ENCODE data around the gene HDLBP. TPM values are rescaled to one million over a fixed set of nuclear protein-coding genes. Genes with fewer than 3 reads are reported as not detected.

The HDLBP gene
- 306 and 312 TPM in 2 replicates for total RNA-seq (2014; rRNA removed; shearing (Covaris generic))
- polyA plus RNA-seq (2016; fragmentation: Nextera tagmentation; extraction: Ambion mirVana), result 218 and 230 TPM in 2 replicates
- long read RNA-seq, full-length matches to known transcripts, result 7 of 84 reads
- long read RNA-seq, partial matches to known transcripts, result 74 of 84 reads
- long read RNA-seq, other reads (novel, unspliced or antisense), result 3 of 84 reads

GRCh38 chr2:241315093-241315878 is at the start of gene HDLBP:
HDLBP (minus strand) TSS chr2:241315672; CDS start chr2:241266869, 48,803 bp downstream.
- peaks cover 23% of the 10 kb centered on the region for H3K36me3 Mint-ChIP-seq (ENCODE audit: low read depth)
- peak within 1 kb of the TSS; percentile 99 for H3K4me3 Mint-ChIP-seq
- ATAC-seq (peak; percentile 88), DNase-seq (ENCODE audit: low spot score) (peak; percentile 99)
- Histone ChIP-seq H3K79me2 (replicated peaks; ENCODE audit: insufficient read depth) (peaks cover 90% of the 10 kb centered on the region), H3K27me3 (ENCODE audit: insufficient read depth) (no peaks in the 10 kb centered on the region), H3K4me3 (peak within 1 kb of the TSS; percentile 84), H3K36me3 (ENCODE audit: insufficient read depth) (no peaks in the 10 kb centered on the region), H3K9me2 (ENCODE audit: insufficient read depth) (no peaks in the 10 kb centered on the region), H3F3A (replicated peaks; ENCODE audit: low read depth) (no peaks in the 10 kb centered on the region), H2AFZ (peak within 1 kb of the TSS; percentile 53; the same call in 1 of the 2 replicates), H3K27ac (ENCODE audit: low read depth) (peak within 1 kb of the TSS; percentile 99), H4K20me1 (replicated peaks; ENCODE audit: insufficient read depth) (peaks cover 32% of the 10 kb centered on the region), H3K4me2 (peak within 1 kb of the TSS; percentile 84), H3K4me1 (ENCODE audit: insufficient read depth) (peaks cover 38% of the 10 kb centered on the region)
- peaks cover 49% of the 10 kb centered on the region for H3K4me1 Mint-ChIP-seq
- peaks cover 7% of the 10 kb centered on the region for H3K27me3 Mint-ChIP-seq (ENCODE audit: insufficient read depth, low read depth, poor library complexity)
- TF ChIP-seq EZH2 (IDR thresholded peaks at IDR 0.05; ENCODE audit: low read depth, unreplicated experiment) (no peak), CREB1 (CRISPR knock-in tag; IDR thresholded peaks at IDR 0.05; ENCODE audit: low read depth) (peak; percentile 83), REST (IDR thresholded peaks at IDR 0.05; ENCODE audit: unreplicated experiment) (no peak), EZH2phosphoT487 (IDR thresholded peaks at IDR 0.05; ENCODE audit: unreplicated experiment) (no peak), POLR2AphosphoS5 (IDR thresholded peaks at IDR 0.05; ENCODE audit: low read depth) (peak; percentile 63), CTCF (conservative IDR thresholded peaks at IDR 0.05; ENCODE audit: low read depth in 2 of 2) (peak; percentile 31 to 59; a peak in 2 of 4 replicates), ZNF331 (CRISPR knock-in tag; IDR thresholded peaks at IDR 0.05; ENCODE audit: low read depth) (no peak)
- H3K27ac Mint-ChIP-seq, result peak within 1 kb of the TSS; percentile 100
- H3K9me3 Mint-ChIP-seq, result no peaks in the 10 kb centered on the region

- ATAC-seq (no peak), DNase-seq (ENCODE audit: low spot score) (no peak)
- Histone ChIP-seq H3K4me2 (no peak overlapping the region), H3K36me3 (ENCODE audit: insufficient read depth) (no peaks in the 10 kb centered on the region), H3K79me2 (replicated peaks; ENCODE audit: insufficient read depth) (peaks cover 80% of the 10 kb centered on the region), H3F3A (replicated peaks; ENCODE audit: low read depth) (no peaks in the 10 kb centered on the region), H3K9me2 (ENCODE audit: insufficient read depth) (no peaks in the 10 kb centered on the region), H3K27me3 (ENCODE audit: insufficient read depth) (no peaks in the 10 kb centered on the region), H2AFZ (no peak overlapping the region), H4K20me1 (replicated peaks; ENCODE audit: insufficient read depth) (peaks cover 22% of the 10 kb centered on the region), H3K4me3 (no peak overlapping the region), H3K27ac (ENCODE audit: low read depth) (no peak overlapping the region), H3K4me1 (ENCODE audit: insufficient read depth) (peaks cover 16% of the 10 kb centered on the region)
- no peak overlapping the region for H3K27ac Mint-ChIP-seq
- H3K4me1 Mint-ChIP-seq, result peaks cover 27% of the 10 kb centered on the region
- H3K9me3 Mint-ChIP-seq, result no peaks in the 10 kb centered on the region
- H3K36me3 Mint-ChIP-seq (ENCODE audit: low read depth), result no peaks in the 10 kb centered on the region
- no peaks in the 10 kb centered on the region for H3K27me3 Mint-ChIP-seq (ENCODE audit: insufficient read depth, low read depth, poor library complexity)
- no peak overlapping the region for H3K4me3 Mint-ChIP-seq
- TF ChIP-seq EZH2phosphoT487 (IDR thresholded peaks at IDR 0.05; ENCODE audit: unreplicated experiment), result no peak
- TF ChIP-seq REST (IDR thresholded peaks at IDR 0.05; ENCODE audit: unreplicated experiment), result no peak
- TF ChIP-seq CTCF (conservative IDR thresholded peaks at IDR 0.05; ENCODE audit: low read depth in 2 of 2), result no peak
- no peak for TF ChIP-seq CREB1 (CRISPR knock-in tag; IDR thresholded peaks at IDR 0.05; ENCODE audit: low read depth)
- TF ChIP-seq ZNF114 (CRISPR knock-in tag; IDR thresholded peaks at IDR 0.05), result no peak
Observed at GRCh38 chr2:241364781-241365180, 49.3 kb upstream of the HDLBP start.
